ENCODE data around the gene XKR3. TPM values are rescaled to one million over a fixed set of nuclear protein-coding genes. Genes with fewer than 3 reads are reported as not detected.

Gene XKR3
- total and polyA plus RNA-seq, 2 of the 8 experiments (the other 6 are each of a cell fraction or from before 2014, with no cell fraction given): 0.17 TPM; not detected in 1

DNA sequence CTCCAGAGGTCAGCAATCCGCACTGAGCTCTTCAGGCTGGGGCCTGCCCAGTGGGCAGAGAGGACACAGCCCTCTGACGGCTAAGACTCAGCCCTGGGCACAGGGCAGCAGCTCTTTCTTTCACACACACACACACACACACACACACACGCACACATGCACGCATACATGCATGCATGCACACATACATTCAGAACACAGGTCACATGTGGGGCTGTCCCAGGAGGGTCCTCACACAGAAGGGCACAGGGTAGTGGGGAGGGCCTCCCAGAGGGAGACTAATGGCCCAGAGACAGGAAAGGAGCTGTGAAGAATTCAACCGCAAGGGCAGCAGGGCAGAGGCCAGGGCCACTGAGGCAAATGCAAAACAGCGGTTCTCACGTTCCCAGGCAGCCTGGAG lies 20.3 kb upstream of the XKR3 start:
- Histone ChIP-seq H3K4ac (replicated peaks; ENCODE audit: insufficient read length, low read depth, low read length) (no peak overlapping the region), H3K79me1 (ENCODE audit: low read depth, low read length) (no peaks in the 10 kb centered on the region), H2BK5ac (ENCODE audit: low read depth, low read length) (no peak overlapping the region), H2AFZ (ENCODE audit: low read length) (no peak overlapping the region), H3K18ac (ENCODE audit: extremely low read depth, low read length) (no peak overlapping the region), H3K56ac (replicated peaks; ENCODE audit: insufficient read length, low read depth, low read length) (no peak overlapping the region), H3K4me1 (replicated peaks in 1 of 4; ENCODE audit: control insufficient read depth in 3 of 4, insufficient read depth in 4 of 4, low read length in 3 of 4) (no peaks in the 10 kb centered on the region), H3K14ac (ENCODE audit: insufficient read length) (no peak overlapping the region), H3K23me2 (ENCODE audit: low read depth, low read length) (no peaks in the 10 kb centered on the region), H3K4me2 (ENCODE audit: insufficient read depth in 1 of 2, low read depth in 2 of 2, low read length in 2 of 2) (no peak overlapping the region), H3K27me3 (replicated peaks in 1 of 4; ENCODE audit: control insufficient read depth in 3 of 4, extremely low read depth in 1 of 4, insufficient read depth in 3 of 4, low read length in 3 of 4) (no peaks in the 10 kb centered on the region), H2AK5ac (ENCODE audit: low read depth, low read length) (no peak overlapping the region), H4K5ac (ENCODE audit: insufficient read length, low read depth, low read length) (no peak overlapping the region), H3K36me3 (ENCODE audit: control insufficient read depth in 2 of 4, insufficient read depth in 4 of 4, low read length in 3 of 4) (no peaks in the 10 kb centered on the region), H4K91ac (replicated peaks; ENCODE audit: insufficient read length, low read length) (no peak overlapping the region), H4K8ac (ENCODE audit: extremely low read depth, insufficient read depth, low read length) (no peak overlapping the region; the same call in 1 of the 2 replicates), H2BK120ac (replicated peaks; ENCODE audit: low read depth, low read length) (no peak overlapping the region), H2BK15ac (ENCODE audit: low read length) (no peak overlapping the region), H3K4me3 (ENCODE audit: extremely low read depth in 1 of 4, insufficient read depth in 2 of 4, low read depth in 3 of 4, low read length in 4 of 4) (no peak overlapping the region), H2BK12ac (ENCODE audit: low read depth, low read length) (no peak overlapping the region), H3K27ac (ENCODE audit: low read depth, low read length) (no peak overlapping the region), H2BK20ac (ENCODE audit: low read length) (no peak overlapping the region), H3K9ac (replicated peaks in 1 of 4; ENCODE audit: extremely low read depth in 1 of 4, low read depth in 3 of 4, low read length in 3 of 4) (no peak overlapping the region), H4K20me1 (replicated peaks in 1 of 2; ENCODE audit: control insufficient read depth in 1 of 2, insufficient read depth in 2 of 2, low read length in 2 of 2) (no peaks in the 10 kb centered on the region), H3K9me3 (ENCODE audit: insufficient read depth in 2 of 2, low read depth in 1 of 2, low read length in 1 of 2) (peaks cover 8 to 17% of the 10 kb centered on the region in 2 experiments; a peak in 3 of 4 replicates), H3K79me2 (ENCODE audit: control insufficient read depth in 1 of 2, insufficient read depth in 2 of 2, low read length in 2 of 2) (no peaks in the 10 kb centered on the region), H3K23ac (ENCODE audit: insufficient read length) (no peak overlapping the region)
- ChIA-PET CTCF (ENCODE audit: partially characterized antibody) (no interaction called here), POLR2A (ENCODE audit: partially characterized antibody) (no interaction called here)
- no peak for FAIRE-seq
- 93% methylated on average over 7 of the region's 7 CpGs; no CpG with 5 or more reads in 1 of the 2 experiments for WGBS, 2 experiments (ENCODE audit: extremely low coverage in 1 of 2, insufficient coverage in 1 of 2, insufficient read length in 1 of 2, insufficient replicate concordance in 2 of 2, low coverage in 1 of 2, low lambda C conversion rate in 2 of 2, missing lambda C conversion rate in 1 of 2)
- TF ChIP-seq BACH1 (IDR thresholded peaks at IDR 0.05; ENCODE audit: low read length): no peak
- no peak for TF ChIP-seq NRF1 (IDR thresholded peaks at IDR 0.05; ENCODE audit: low read depth, low read length)
- TF ChIP-seq, protein P1, sequence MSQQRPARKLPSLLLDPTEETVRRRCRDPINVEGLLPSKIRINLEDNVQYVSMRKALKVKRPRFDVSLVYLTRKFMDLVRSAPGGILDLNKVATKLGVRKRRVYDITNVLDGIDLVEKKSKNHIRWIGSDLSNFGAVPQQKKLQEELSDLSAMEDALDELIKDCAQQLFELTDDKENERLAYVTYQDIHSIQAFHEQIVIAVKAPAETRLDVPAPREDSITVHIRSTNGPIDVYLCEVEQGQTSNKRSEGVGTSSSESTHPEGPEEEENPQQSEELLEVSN (IDR thresholded peaks at IDR 0.05): no peak
- no peak for TF ChIP-seq CHD1 (IDR thresholded peaks at IDR 0.05; ENCODE audit: low read depth, low read length)
- no peak for TF ChIP-seq TEAD4 (IDR thresholded peaks at IDR 0.05; ENCODE audit: low read depth, low read length)
- no peak for TF ChIP-seq SP1 (IDR thresholded peaks at IDR 0.05; ENCODE audit: low read depth, low read length)
- no peak for TF ChIP-seq TBP (IDR thresholded peaks at IDR 0.05; ENCODE audit: low read depth, low read length)
- no peak for TF ChIP-seq FOSL1 (IDR thresholded peaks at IDR 0.05; ENCODE audit: insufficient read depth, low read depth, low read length)
- TF ChIP-seq TAF1 (IDR thresholded peaks at IDR 0.05; ENCODE audit: low read depth, low read length): no peak
- no peak for TF ChIP-seq CTBP2 (IDR thresholded peaks at IDR 0.05; ENCODE audit: borderline replicate concordance, insufficient read depth, insufficient read length, low read length)
- TF ChIP-seq RFX5 (IDR thresholded peaks at IDR 0.05; ENCODE audit: borderline replicate concordance, low read depth, low read length): no peak
- TF ChIP-seq CHD2 (IDR thresholded peaks at IDR 0.05; ENCODE audit: low read length): no peak
- TF ChIP-seq CBX5 (IDR thresholded peaks at IDR 0.05; ENCODE audit: low read depth, low read length): no peak
- no peak for TF ChIP-seq ZNF274 (IDR thresholded peaks at IDR 0.05; ENCODE audit: borderline replicate concordance, extremely low read depth, low read length)
- DNase-seq (ENCODE audit: low read depth in 1 of 2, low spot score in 2 of 2): no peak
